HepG2 (cell line): ENCODE measurements around the gene PDZD2. TPM values are rescaled to one million over a fixed set of nuclear protein-coding genes. Genes with fewer than 3 reads are reported as not detected.

Experiments used
- ATAC-seq: fragments of 200-7000 bp; cut with Tn5 transposase; 3 replicates; pipeline ENCODE4 v1.9.1; 2020; ENCODE audit warnings: mild to moderate bottlenecking, moderate library complexity
- BruUV-seq: library from RNA; stranded (reverse); fragments of 400-500 nt; replicated peaks from 2 replicates; lab custom pipeline; 2021; lab: Mats Ljungman, UMichigan
- CTCF ChIA-PET: fragments of 300-600 bp; formaldehyde crosslinking; extraction: SDS; loops from one replicate; lab custom pipeline; 2021; ENCODE audit warnings: low total read pairs, inconsistent platforms, low intra/inter-chr PET ratio; lab: Yijun Ruan, JAX
- POLR2A ChIA-PET: fragments of 350-600 bp; sonication (Branson Sonifier 250); formaldehyde crosslinking; loops from one replicate; lab custom pipeline; 2020; ENCODE audit warnings: antibody characterized with exemption, inconsistent platforms; lab: Yijun Ruan, JAX
- DNase-seq: peaks from one replicate; pipeline ENCODE4 v3.0.0-alpha.2; 2015; ENCODE audit warnings: low spot score
- FAIRE-seq: peaks from 3 replicates; lab custom pipeline; 2011; peaks lifted over from hg19 to GRCh38; lab: Jason Lieb, UNC
- H2AFZ ChIP-seq: one replicate; pipeline ENCODE4 v1.6.1; 2011; ENCODE audit warnings: low read length, inconsistent platforms
- H3K27ac ChIP-seq: fragments of 300-600 bp; 3 replicates; pipeline ENCODE4 v1.8.0; 2011; ENCODE audit warnings: mixed run types, mild to moderate bottlenecking, mixed read lengths, low read length, inconsistent platforms; ENCODE audit not compliant: insufficient read depth; ENCODE audit errors: extremely low read length
- H3K27me3 ChIP-seq, 2 experiments: fragments of 200-600 bp in 1 of 2; 2 replicates in 1 of 2; 3 replicates in 1 of 2; pipeline versions ENCODE4 v1.6.0 to v1.8.0; 2011; ENCODE audit warnings: low read length in 2 of 2, mild to moderate bottlenecking in 2 of 2, moderate library complexity in 2 of 2, inconsistent platforms in 1 of 2; ENCODE audit not compliant: insufficient read depth in 2 of 2, control insufficient read depth in 1 of 2
- H3K36me3 ChIP-seq, 2 experiments: fragments of 200-600 bp in 1 of 2; replicated peaks in 1 of 2; 2 replicates in 1 of 2; 3 replicates in 1 of 2; pipeline versions ENCODE4 v1.5.1 to v1.8.0; 2011; ENCODE audit warnings: low read length in 2 of 2, inconsistent platforms in 1 of 2; ENCODE audit not compliant: insufficient read depth in 2 of 2, control insufficient read depth in 1 of 2
- H3K4me1 ChIP-seq: 2 replicates; pipeline ENCODE4 v1.5.1; 2012; ENCODE audit warnings: low read length, inconsistent platforms; ENCODE audit not compliant: insufficient read depth
- H3K4me2 ChIP-seq: 2 replicates; pipeline ENCODE4 v1.6.0; 2011; ENCODE audit warnings: low read depth, low read length, inconsistent platforms
- H3K4me3 ChIP-seq, 3 experiments: fragments of 200-600 bp in 1 of 3; sonication (generic), shearing (Covaris generic) in 1 of 3; replicated peaks in 1 of 3; 2 replicates each; pipeline ENCODE4 v1.5.1; 2011 to 2016; ENCODE audit warnings: low read length in 3 of 3, inconsistent platforms in 2 of 3, low read depth in 2 of 3, mild to moderate bottlenecking in 2 of 3, control low read depth in 1 of 3, mixed read lengths in 1 of 3; ENCODE audit not compliant: insufficient read depth in 1 of 3
- H3K79me2 ChIP-seq: one replicate; pipeline ENCODE4 v1.6.1; 2011; ENCODE audit warnings: low read length, inconsistent platforms; ENCODE audit not compliant: insufficient read depth
- H3K9ac ChIP-seq: 2 replicates; pipeline ENCODE4 v1.6.0; 2011; ENCODE audit warnings: mild to moderate bottlenecking, low read depth, low read length, inconsistent platforms; ENCODE audit not compliant: insufficient read depth
- H3K9me3 ChIP-seq: 2 replicates; pipeline ENCODE4 v1.5.1; 2012; ENCODE audit warnings: mild to moderate bottlenecking, low read length
- H4K20me1 ChIP-seq: 2 replicates; pipeline ENCODE4 v1.6.0; 2011; ENCODE audit warnings: inconsistent platforms, mild to moderate bottlenecking, low read length, moderate library complexity; ENCODE audit not compliant: insufficient read depth
- EHMT2 ChIP-seq: fragments of 200-600 bp; sonication (generic); IDR thresholded peaks from 2 replicates; pipeline ENCODE4 v1.7.0; 2017; ENCODE audit warnings: antibody characterized with exemption, low read depth, low read length, borderline replicate concordance
- MTA1 ChIP-seq: sonication (generic); formaldehyde crosslinking; IDR thresholded peaks from 2 replicates; pipeline ENCODE4 v1.4.0; 2020; ENCODE audit warnings: missing genetic modification reagents, mild to moderate bottlenecking, borderline replicate concordance
- RBFOX2 ChIP-seq: fragments of 200-400 bp; formaldehyde crosslinking; IDR thresholded peaks from 2 replicates; pipeline ENCODE4 v1.6.1; 2017; ENCODE audit warnings: low read depth, mild to moderate bottlenecking, low read length
- TBL1XR1 ChIP-seq: fragments of 150-350 bp; IDR thresholded peaks from 2 replicates; pipeline ENCODE4 v1.6.1; 2014; ENCODE audit warnings: borderline replicate concordance, low read length; ENCODE audit not compliant: partially characterized antibody
- ZBTB39 ChIP-seq: sonication (generic); formaldehyde crosslinking; IDR thresholded peaks from 2 replicates; pipeline ENCODE4 v1.5.0; 2020; ENCODE audit warnings: missing genetic modification reagents
- ZBTB7A ChIP-seq: sonication (generic); formaldehyde crosslinking; IDR thresholded peaks from 2 replicates; pipeline ENCODE4 v1.8.0; 2022; ENCODE audit warnings: mild to moderate bottlenecking, missing genetic modification reagents
- ZNF24 ChIP-seq: fragments of 450-650 bp; IDR thresholded peaks from 2 replicates; pipeline ENCODE4 v1.6.1; 2017; ENCODE audit warnings: antibody characterized with exemption, mild to moderate bottlenecking
- ZNF598 ChIP-seq: sonication (generic); formaldehyde crosslinking; IDR thresholded peaks from 2 replicates; pipeline ENCODE4 v1.5.1; 2020; ENCODE audit warnings: mild to moderate bottlenecking, missing genetic modification reagents, borderline replicate concordance
- ZNF614 ChIP-seq: IDR thresholded peaks from 2 replicates; pipeline ENCODE4 v1.6.1; 2018; ENCODE audit warnings: missing biosample characterization, missing genetic modification reagents, inconsistent platforms, borderline replicate concordance
- ZNF746 ChIP-seq: sonication (generic); formaldehyde crosslinking; IDR thresholded peaks from 2 replicates; pipeline ENCODE4 v1.8.0; 2022; ENCODE audit warnings: mild to moderate bottlenecking, missing genetic modification reagents
- ZNF775 ChIP-seq: sonication (generic); formaldehyde crosslinking; IDR thresholded peaks from 2 replicates; pipeline ENCODE4 v1.4.0; 2020; ENCODE audit warnings: missing genetic modification reagents, mild to moderate bottlenecking, moderate library complexity, borderline replicate concordance
- WGBS: methylation state at CpG from one replicate; pipeline ENCODE4 v1.1.6; 2017; ENCODE audit warnings: low lambda C conversion rate; 5-methylcytosine and 5-hydroxymethylcytosine counted together
- in situ Hi-C: cut with HindIII; loops from 2 replicates; pipeline ENCODE4 v1.10.0; 2017; ENCODE audit warnings: low pct_unique_long_range_greater_than_20kb; ENCODE audit not compliant: extremely low pct_ligation_motif_present
- intact Hi-C: fragments of 100-400 bp; cut with micrococcal nuclease; formaldehyde crosslinking; loops from one replicate; pipeline ENCODE4 v1.10.0; 2022; ENCODE audit not compliant: unreplicated experiment
- polyA plus RNA-seq, 8 experiments: library from polyadenylated mRNA; depleted of rRNA in 3 of 8; stranded (reverse) in 7 of 8; unstranded in 1 of 8; fragments of >200 nt; fragmentation: Illumina TruSeq in 4 of 8; extraction: Trizol in 4 of 8; gene quantifications; 2 replicates each; pipeline versions ENCODE4 v1.2.1 to v1.2.3, GENCODE V29; 2011 to 2016; ENCODE audit warnings: low read depth in 4 of 8, missing spikeins in 1 of 8, mixed read lengths in 1 of 8; ENCODE audit not compliant: insufficient read depth in 1 of 8
- total RNA-seq, 5 experiments: library from RNA; depleted of rRNA; stranded (reverse); fragments of >200 nt; fragmentation: Illumina TruSeq; extraction: Trizol; gene quantifications; 2 replicates each; pipeline ENCODE4 v1.2.3, GENCODE V29; 2016; ENCODE audit warnings: low read depth in 1 of 5
- TF ChIP-seq, protein P1 (sequence below): sonication (generic); formaldehyde crosslinking; IDR thresholded peaks from 2 replicates; pipeline ENCODE4 v1.4.0; 2020; ENCODE audit warnings: missing genetic modification reagents
- TF ChIP-seq, protein P2 (sequence below): sonication (generic); formaldehyde crosslinking; IDR thresholded peaks from 2 replicates; pipeline ENCODE4 v1.4.0; 2020; ENCODE audit warnings: mild to moderate bottlenecking, missing genetic modification reagents
- TF ChIP-seq, protein P3 (sequence below): sonication (generic); formaldehyde crosslinking; IDR thresholded peaks from 2 replicates; pipeline ENCODE4 v1.8.0; 2023; ENCODE audit warnings: mild to moderate bottlenecking, missing genetic modification reagents
- TF ChIP-seq, protein P4 (sequence below): sonication (generic); formaldehyde crosslinking; IDR thresholded peaks from 2 replicates; pipeline ENCODE4 v1.4.0; 2020; ENCODE audit warnings: missing genetic modification reagents; ENCODE audit errors: not compliant biosample characterization

The PDZD2 gene
- total and polyA plus RNA-seq, 2 of the 13 experiments (the other 11 are each of a cell fraction or from before 2014, with no cell fraction given), result 0.04 TPM; not detected in 1

- no peak overlapping the region for H3K4me2 ChIP-seq
- ChIA-PET POLR2A (no interaction called here), CTCF (no interaction called here)
- 2% methylated on average over 4 of the region's 4 CpGs for WGBS
- no peaks in the 10 kb centered on the region for H3K36me3 ChIP-seq
- TF ChIP-seq, protein P1, sequence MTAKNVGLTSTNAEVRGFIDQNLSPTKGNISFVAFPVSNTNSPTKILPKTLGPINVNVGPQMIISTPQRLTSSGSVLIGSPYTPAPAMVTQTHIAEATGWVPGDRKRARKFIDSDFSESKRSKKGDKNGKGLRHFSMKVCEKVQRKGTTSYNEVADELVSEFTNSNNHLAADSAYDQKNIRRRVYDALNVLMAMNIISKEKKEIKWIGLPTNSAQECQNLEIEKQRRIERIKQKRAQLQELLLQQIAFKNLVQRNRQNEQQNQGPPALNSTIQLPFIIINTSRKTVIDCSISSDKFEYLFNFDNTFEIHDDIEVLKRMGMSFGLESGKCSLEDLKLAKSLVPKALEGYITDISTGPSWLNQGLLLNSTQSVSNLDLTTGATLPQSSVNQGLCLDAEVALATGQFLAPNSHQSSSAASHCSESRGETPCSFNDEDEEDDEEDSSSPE, result no peak
- TF ChIP-seq MTA1 (CRISPR knock-in tag) (no peak), EHMT2 (no peak), ZNF24 (no peak), RBFOX2 (no peak), ZNF598 (CRISPR knock-in tag) (no peak), ZBTB39 (CRISPR knock-in tag) (no peak), ZBTB7A (CRISPR knock-in tag) (no peak), ZNF614 (CRISPR knock-in tag) (no peak), ZNF775 (CRISPR knock-in tag) (no peak), TBL1XR1 (no peak), ZNF746 (no peak)
- TF ChIP-seq, protein P2, sequence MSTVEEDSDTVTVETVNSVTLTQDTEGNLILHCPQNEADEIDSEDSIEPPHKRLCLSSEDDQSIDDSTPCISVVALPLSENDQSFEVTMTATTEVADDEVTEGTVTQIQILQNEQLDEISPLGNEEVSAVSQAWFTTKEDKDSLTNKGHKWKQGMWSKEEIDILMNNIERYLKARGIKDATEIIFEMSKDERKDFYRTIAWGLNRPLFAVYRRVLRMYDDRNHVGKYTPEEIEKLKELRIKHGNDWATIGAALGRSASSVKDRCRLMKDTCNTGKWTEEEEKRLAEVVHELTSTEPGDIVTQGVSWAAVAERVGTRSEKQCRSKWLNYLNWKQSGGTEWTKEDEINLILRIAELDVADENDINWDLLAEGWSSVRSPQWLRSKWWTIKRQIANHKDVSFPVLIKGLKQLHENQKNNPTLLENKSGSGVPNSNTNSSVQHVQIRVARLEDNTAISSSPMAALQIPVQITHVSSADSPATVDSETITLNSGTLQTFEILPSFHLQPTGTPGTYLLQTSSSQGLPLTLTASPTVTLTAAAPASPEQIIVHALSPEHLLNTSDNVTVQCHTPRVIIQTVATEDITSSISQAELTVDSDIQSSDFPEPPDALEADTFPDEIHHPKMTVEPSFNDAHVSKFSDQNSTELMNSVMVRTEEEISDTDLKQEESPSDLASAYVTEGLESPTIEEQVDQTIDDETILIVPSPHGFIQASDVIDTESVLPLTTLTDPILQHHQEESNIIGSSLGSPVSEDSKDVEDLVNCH (CRISPR knock-in tag), result no peak
- TF ChIP-seq, protein P3, sequence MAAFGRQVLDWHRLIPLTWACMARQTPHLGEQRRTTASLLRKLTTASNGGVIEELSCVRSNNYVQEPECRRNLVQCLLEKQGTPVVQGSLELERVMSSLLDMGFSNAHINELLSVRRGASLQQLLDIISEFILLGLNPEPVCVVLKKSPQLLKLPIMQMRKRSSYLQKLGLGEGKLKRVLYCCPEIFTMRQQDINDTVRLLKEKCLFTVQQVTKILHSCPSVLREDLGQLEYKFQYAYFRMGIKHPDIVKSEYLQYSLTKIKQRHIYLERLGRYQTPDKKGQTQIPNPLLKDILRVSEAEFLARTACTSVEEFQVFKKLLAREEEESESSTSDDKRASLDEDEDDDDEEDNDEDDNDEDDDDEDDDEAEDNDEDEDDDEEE (CRISPR knock-in tag), result no peak
- TF ChIP-seq, protein P4, sequence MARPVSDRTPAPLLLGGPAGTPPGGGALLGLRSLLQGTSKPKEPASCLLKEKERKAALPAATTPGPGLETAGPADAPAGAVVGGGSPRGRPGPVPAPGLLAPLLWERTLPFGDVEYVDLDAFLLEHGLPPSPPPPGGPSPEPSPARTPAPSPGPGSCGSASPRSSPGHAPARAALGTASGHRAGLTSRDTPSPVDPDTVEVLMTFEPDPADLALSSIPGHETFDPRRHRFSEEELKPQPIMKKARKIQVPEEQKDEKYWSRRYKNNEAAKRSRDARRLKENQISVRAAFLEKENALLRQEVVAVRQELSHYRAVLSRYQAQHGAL (CRISPR knock-in tag), result no peak
- H3K27ac ChIP-seq, result no peak overlapping the region
- H4K20me1 ChIP-seq, result no peaks in the 10 kb centered on the region
- no peaks in the 10 kb centered on the region for H3K9me3 ChIP-seq
- no TSS peak for BruUV-seq
- no peak for ATAC-seq
- H3K27me3 ChIP-seq, result peaks cover 0 to 43% of the 10 kb centered on the region in 2 experiments; a peak in 3 of 5 replicates
- H3K4me1 ChIP-seq, result no peaks in the 10 kb centered on the region
- H3K4me3 ChIP-seq, result no peak overlapping the region
- in situ Hi-C loops (no loop called here), intact Hi-C loops (no loop called here)
- H3K79me2 ChIP-seq, result no peaks in the 10 kb centered on the region
- DNase-seq, result no peak
- FAIRE-seq, result no peak
- H3K9ac ChIP-seq, result no peak overlapping the region
- H2AFZ ChIP-seq, result no peak overlapping the region
Measured at GRCh38 chr5:31656806-31657205, 17.9 kb downstream of the PDZD2 start.
